Posterior cingulate gyrus (tissue), 11 donors: ENCODE results near the gene NOL4L.
"Not testable (repeated sequence)": the region's sequence is repeated elsewhere in the genome, so short reads cannot be mapped to it uniquely, and the experiment has no call there.

Source experiments
- DNase-seq, 10 donors: peaks; one replicate each; pipeline versions ENCODE4 v3.0.0 to v3.0.0-alpha.2; 2020 to 2021; ENCODE audit warnings: mixed read lengths in 3 of 10
- intact Hi-C: fragments of 100-400 bp; cut with DNase I; formaldehyde crosslinking; loops from one replicate; pipeline ENCODE4 v1.15.1; 2023

The NOL4L gene

GRCh38 chr20:32598606-32599005 lies 13.5 kb upstream of the NOL4L start:
- peak in 1 of 10 donors; percentile 57 for DNase-seq
- intact Hi-C loops, result no loop called here

DNA sequence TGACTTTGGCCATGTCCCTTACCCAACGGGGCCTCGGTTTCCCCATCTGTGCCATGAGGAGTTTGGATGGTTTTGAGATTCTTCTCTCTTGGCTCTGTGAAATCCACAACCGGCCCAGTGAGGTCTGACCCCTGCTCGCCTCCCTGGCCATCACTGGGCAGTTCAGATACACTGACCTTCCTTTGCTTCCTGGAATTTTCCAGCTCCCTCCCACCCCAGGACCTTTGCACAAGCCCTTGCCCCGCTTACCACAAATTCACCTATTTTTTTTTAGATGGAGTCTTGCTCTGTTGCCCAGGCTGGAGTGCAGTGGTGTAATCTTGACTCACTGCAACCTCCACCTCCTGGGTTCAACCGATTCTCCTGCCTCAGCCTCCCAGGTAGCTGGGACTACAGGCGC lies 12.6 kb upstream of the NOL4L start:
- peak in 1 of 10 donors; percentile 66 for DNase-seq
- intact Hi-C loops, result no loop called here

DNA sequence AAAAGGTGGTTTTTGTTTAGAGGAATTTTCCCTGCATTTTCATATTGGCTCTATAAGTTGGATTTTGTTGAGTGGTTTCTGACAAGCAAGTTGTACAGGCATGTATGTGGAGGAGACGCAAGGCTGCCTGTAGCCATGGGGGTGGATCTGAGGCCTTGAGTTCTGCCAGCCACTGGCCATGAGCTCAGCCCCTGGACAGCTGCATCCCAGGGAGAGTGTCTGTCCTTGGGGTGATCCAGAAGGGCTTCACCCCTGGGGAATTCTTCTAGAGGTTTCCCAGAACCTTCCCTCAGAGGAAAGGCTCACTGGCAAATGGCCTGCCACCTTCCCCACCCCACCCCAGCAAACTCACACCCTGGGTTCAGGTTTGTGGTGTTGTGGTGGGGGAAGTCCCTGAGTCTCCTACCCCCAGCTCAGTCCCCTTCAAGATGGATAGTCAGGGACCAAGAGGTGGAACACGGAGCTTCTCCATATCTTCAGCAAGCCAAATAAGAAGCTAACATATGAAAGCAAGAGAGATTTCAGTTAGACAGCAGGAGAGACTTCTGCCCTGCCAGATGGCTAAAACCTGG lies 11.6 kb upstream of the NOL4L start:
- intact Hi-C loops, result no loop called here

DNA sequence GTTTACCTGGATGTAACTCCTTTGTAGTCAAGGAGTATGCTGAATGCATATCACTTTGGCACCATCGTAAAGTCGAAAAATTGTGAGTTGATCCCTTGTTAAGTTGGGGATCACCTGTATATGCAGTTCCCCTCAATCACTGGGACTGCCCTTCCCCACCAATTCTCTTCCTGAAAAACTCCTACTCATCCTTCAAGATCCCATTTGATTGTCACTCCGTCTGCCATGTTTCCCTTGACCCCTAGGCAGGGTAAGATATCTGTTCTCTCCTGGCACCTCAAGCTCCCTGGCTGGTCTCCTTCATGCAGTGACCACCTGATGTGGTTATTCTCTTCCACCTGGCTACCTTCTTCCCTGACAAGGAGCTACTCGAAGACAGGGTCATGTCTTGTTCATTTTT lies 10.0 kb upstream of the NOL4L start:
- intact Hi-C loops, result no loop called here
- DNase-seq, result no peak

More for the DNA sequence above, 11.6 kb upstream of the NOL4L start:
- DNase-seq, result no peak

DNA sequence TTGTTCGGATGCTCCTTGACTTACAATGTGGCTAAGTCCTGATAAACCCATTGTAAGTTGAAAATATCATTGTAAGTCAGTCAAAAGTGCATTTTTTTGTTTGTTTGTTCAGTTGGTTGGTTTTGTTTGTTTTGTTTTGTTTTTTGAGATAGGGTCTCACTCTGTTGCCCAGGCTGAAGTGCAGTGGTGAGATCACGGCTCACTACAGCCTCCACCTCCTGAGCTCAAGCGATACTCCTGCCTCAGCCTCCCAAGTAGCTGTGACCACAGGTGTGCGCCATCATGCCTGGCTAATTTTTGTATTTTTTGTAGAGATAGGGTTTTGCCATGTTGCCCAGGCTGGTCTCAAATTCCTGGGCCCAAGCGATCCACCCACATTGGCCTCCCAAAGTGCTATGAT lies 9.5 kb upstream of the NOL4L start:
- intact Hi-C loops, DNase-seq: not testable (repeated sequence)

DNA sequence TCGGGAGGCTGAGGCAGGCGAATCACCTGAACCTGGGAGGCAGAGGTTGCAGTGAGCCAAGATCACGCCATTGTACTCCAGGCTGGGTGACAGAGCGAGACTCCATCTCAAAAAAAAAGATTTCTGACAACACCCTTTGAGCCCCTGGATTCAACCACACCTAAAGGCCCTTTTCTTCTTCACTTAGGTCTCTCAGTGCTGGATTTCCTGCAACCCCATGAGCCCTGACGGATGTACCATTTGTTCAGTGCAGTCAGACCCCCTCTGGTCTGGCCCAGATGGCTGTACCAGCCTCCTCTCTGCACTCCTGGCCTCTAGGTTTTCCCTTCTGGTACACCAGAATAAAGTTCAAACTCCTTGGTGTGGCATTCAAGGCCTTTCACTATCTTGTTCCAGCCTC lies 9.1 kb upstream of the NOL4L start:
- no peak for DNase-seq
- intact Hi-C loops, result no loop called here

GRCh38 chr20:32592616-32593015 lies 7.5 kb upstream of the NOL4L start:
- DNase-seq, intact Hi-C loops: not testable (repeated sequence)

DNA sequence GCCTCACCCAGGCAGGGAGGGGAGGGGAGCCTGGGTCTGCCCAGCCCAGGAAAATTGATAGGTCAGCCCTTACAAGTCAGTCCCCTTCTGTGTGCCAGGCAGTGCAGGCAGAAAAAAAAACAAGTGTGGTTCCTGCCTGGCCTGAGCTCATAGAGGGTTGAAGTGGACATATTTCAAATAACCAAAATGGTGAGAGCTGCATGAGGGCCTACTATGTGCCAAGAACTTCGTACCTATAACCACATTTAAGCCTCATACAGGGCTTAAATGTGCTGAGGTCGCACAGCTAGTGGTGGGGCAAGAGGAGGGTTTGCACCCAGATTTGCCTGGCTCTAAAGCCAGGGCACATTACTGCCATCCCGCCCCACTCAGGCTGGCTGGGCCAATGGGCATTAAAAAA lies 6.9 kb upstream of the NOL4L start:
- peak in 1 of 10 donors; percentile 26 for DNase-seq
- intact Hi-C loops, result no loop called here

DNA sequence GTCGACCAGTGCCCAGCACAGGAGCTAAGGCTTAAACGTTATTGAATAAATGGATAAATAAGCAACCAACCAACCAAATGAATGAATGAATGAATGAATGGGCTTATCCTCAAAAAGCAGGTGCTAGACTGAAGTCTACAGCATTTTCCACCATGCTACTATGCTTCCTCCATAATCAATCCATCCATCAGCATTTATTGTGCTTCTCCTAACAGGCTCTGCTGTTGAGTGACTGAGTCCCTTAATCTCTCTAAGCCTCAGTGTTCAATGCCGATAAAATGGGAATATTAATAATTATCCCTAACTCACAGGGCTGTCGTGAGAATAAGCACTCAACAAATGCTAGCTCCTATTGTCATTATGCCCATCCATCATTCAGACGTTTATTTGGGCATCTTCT lies 4.6 kb upstream of the NOL4L start:
- intact Hi-C loops, result no loop called here
- no peak for DNase-seq

- intact Hi-C loops, result no loop called here
Observed at GRCh38 chr20:32589256-32589655, 4.1 kb upstream of the NOL4L start.

GRCh38 chr20:32588040-32588439 lies 2.9 kb upstream of the NOL4L start:
- DNase-seq, result no peak
- intact Hi-C loops, result no loop called here

More at GRCh38 chr20:32589256-32589655, 4.1 kb upstream of the NOL4L start:
- DNase-seq, result no peak

GRCh38 chr20:32586291-32586690 lies 1.2 kb upstream of the NOL4L start:
- DNase-seq, result no peak
- intact Hi-C loops, result loop anchor here (2.0 kb wide), 1 partner anchor 51 kb away; no protein-coding TSS in a partner anchor

DNA sequence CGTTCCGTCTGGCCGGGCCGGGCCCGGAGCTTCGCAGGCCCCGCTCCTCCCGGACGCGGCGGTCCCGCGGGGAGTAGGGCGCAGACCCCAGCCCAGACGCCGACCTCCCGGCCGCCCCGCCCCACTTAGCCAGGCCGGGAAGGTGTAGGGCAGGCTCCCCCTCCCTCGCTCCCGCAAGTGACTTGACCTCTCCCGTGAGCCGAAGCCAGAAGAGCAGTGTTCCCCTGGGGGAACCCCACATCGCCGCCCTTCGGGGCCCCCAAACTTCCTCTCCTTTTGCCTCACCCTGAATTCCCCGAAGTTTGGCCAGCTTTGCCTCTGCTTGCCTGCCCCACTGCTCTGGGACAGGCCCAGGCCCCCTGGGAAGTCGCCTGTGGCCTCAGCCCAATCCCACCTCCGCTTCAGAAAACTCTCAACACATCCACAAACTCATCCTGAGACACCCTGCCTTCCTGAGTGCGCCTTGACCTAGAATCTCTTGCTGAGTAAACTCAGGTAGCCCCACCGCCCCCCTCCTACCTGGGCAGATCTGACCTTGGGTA lies 524 bp upstream of the NOL4L start:
- DNase-seq, result no peak
- intact Hi-C loops, result loop anchor here (2.0 kb wide), 1 partner anchor 51 kb away; no protein-coding TSS in a partner anchor

GRCh38 chr20:32583581-32584070 lies 1.5 kb downstream of the NOL4L start:
- intact Hi-C loops, result loop anchor here (5.0 kb wide), 2 partner anchors 61 to 69 kb away; no protein-coding TSS in a partner anchor
- DNase-seq, result peak in 2 of 10 donors; percentile 39 to 85

GRCh38 chr20:32582659-32583580 lies 2.2 kb downstream of the NOL4L start:
- DNase-seq, result peak in 2 of 10 donors; percentile 66 to 87
- intact Hi-C loops, result loop anchor here (5.0 kb wide), 2 partner anchors 61 to 69 kb away; no protein-coding TSS in a partner anchor

DNA sequence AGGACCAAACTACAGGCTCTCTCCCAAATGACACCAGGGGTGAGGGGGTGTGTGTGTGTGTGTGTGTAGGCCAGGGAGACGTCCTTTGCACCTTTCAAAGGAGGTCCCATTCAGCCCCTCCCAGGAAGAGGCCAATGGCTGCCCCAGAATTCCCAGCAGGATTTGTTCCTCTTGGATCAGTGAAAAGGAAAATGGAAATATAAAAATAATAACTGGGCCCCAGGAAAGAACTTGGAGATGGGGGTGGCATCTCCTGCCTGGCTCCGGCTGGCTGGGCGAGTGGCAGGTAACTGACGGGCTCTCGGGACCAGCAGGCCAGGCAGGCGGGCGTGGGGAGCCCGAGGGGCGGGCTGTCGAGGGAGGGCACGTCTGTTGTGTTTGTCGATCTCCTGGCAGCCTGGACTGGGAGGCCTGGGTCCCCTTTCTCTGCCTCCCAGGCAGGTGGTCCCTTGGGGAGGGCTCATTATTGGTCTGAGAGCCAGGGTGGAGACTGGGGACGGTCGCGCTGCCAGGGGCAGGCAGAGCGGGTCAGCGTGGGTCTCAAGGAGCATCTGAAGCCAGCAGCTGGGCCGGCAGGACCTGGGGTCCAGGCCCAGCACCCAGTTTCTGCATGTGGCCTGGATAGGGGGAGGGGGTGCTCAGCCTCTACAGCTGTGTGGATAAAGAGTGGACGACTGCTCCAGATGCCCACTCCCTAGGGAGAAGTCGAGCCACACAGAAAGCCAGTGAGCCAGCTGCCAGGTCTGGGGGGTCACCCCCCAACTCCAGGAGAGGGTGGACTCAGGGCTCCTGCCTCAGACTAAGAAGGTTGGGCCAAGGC lies 3.1 kb downstream of the NOL4L start:
- DNase-seq, result no peak
- intact Hi-C loops, result loop anchor here (5.0 kb wide), 2 partner anchors 60 to 70 kb away; no protein-coding TSS in a partner anchor

- DNase-seq, result peak in 1 of 10 donors; percentile 36
- intact Hi-C loops, result loop anchor here (5.0 kb wide), 2 partner anchors 59 to 71 kb away; no protein-coding TSS in a partner anchor
Observed at GRCh38 chr20:32580970-32581838, 3.9 kb downstream of the NOL4L start.

DNA sequence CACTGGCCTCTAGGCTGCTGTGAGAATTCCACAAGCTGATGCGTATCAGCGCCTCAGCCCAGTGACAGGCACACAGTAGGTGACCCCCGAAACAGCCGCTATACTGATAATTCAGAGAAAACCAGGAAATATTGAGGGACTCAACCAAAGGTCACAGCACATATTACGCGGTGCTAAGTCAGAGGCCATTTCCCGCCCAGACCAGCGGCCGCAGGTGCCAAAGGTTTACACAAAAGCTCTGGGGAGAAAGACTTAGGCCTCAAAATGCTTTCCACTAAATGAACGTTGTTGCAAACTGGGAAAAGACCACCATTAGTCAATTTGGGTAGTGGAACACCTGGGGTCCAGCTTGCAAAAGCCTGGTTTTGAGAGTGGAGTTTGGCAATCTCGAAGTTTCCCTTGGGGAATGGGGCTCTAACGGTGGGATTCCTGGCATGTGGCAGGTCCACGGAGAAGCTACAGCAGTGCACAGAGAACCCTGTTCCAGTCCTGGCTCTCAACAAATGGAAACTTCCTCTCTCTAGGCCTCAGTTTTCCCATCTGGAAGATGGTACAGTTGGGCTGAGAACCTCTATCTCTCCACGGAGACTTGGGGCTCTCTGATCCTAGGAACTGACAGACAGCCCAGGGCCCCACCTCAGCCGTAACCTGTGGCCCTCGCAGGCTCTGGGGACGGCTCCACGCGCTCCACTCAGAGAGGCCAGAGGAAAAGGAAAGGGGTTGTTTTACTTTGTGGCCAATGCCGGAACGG lies 4.7 kb downstream of the NOL4L start:
- intact Hi-C loops, result loop anchor here (5.0 kb wide), 2 partner anchors 58 to 72 kb away; no protein-coding TSS in a partner anchor
- DNase-seq, result no peak
